ENCODE data around the gene CYP24A1.

DNA sequence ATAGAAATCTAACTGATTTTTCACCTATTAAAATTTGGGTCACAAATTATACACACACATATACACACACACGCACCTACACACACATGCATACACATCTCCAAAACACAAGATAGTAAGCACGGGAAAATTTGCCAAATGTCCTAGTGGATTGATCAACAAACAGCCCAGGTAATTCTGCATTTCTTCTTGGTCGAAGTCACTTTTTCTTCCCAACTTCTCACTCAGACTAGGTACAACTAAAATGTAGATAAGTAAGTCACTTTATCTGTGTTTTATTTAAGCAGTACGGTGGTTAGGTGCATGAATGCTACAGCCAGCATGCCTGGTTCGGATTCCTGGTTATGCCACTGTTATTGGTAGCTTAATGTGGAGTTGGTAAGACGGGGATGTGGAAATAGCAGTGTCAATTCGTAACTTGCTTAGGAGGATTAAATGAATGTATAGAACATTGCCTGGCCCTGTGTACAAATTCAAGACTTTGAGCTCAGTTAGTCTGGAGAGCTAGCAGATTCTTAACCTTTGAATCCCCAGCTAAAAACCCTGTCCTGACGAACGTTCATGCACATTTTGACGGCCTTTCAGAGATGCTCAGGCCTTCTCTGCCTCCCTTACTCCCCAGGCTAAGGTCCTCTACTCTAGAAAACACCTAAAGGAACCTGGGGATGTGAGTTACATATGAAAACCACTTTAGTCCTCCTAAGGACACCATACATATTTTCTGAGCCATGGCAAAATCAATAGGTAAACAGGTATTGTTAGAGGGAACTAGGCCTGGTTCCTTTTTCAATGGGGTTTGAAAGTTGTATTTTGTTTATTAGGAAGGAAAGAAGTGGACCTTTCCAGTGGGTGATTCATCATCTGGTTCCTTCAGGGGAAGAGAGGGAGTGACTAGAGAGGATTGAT is 50.9 kb downstream of the CYP24A1 start:
- TF ChIP-seq, protein P1, sequence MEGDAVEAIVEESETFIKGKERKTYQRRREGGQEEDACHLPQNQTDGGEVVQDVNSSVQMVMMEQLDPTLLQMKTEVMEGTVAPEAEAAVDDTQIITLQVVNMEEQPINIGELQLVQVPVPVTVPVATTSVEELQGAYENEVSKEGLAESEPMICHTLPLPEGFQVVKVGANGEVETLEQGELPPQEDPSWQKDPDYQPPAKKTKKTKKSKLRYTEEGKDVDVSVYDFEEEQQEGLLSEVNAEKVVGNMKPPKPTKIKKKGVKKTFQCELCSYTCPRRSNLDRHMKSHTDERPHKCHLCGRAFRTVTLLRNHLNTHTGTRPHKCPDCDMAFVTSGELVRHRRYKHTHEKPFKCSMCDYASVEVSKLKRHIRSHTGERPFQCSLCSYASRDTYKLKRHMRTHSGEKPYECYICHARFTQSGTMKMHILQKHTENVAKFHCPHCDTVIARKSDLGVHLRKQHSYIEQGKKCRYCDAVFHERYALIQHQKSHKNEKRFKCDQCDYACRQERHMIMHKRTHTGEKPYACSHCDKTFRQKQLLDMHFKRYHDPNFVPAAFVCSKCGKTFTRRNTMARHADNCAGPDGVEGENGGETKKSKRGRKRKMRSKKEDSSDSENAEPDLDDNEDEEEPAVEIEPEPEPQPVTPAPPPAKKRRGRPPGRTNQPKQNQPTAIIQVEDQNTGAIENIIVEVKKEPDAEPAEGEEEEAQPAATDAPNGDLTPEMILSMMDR (IDR thresholded peaks at IDR 0.05; ENCODE audit: low read depth, low read length, poor library complexity, severe bottlenecking), result no peak
- no peak for TF ChIP-seq EZH2phosphoT487 (IDR thresholded peaks at IDR 0.05; ENCODE audit: borderline replicate concordance, low read length)
